Central memory CD4-positive, alpha-beta T cell (primary cell): ENCODE results near the gene GRN.
"Not testable (repeated sequence)": the region's sequence is repeated elsewhere in the genome, so short reads cannot be mapped to it uniquely, and the experiment has no call there.

Experiments
- DNase-seq: peaks from one replicate; pipeline ENCODE4 v3.0.0; 2022

Gene GRN

GRCh38 chr17:44346064-44346844 is 1.2 kb downstream of the GRN start:
- no peak for DNase-seq

GRCh38 chr17:44347206-44348055 is 2.3 kb downstream of the GRN start:
- not testable (repeated sequence) for DNase-seq

GRCh38 chr17:44348234-44348987 is 3.3 kb downstream of the GRN start:
- DNase-seq: no peak

- DNase-seq: no peak
Observed at GRCh38 chr17:44348988-44349364, 3.9 kb downstream of the GRN start.

- no peak for DNase-seq
Observed at GRCh38 chr17:44349553-44350070, 4.5 kb downstream of the GRN start.

GRCh38 chr17:44350733-44351226 is 5.7 kb downstream of the GRN start:
- DNase-seq: peak; percentile 59

- DNase-seq: no peak
Observed at GRCh38 chr17:44351464-44351863, 6.4 kb downstream of the GRN start.

- no peak for DNase-seq
Observed at GRCh38 chr17:44351961-44352827, 7.1 kb downstream of the GRN start.

- no peak for DNase-seq
Observed at GRCh38 chr17:44352828-44353671, 7.9 kb downstream of the GRN start.

GRCh38 chr17:44353672-44354331 is 8.7 kb downstream of the GRN start:
- DNase-seq: no peak

GRCh38 chr17:44354582-44355561 is 9.8 kb downstream of the GRN start:
- DNase-seq: peak; percentile 26

- no peak for DNase-seq
Observed at GRCh38 chr17:44355642-44356099, 10.6 kb downstream of the GRN start.

- no peak for DNase-seq
Observed at GRCh38 chr17:44356241-44356640, 11.1 kb downstream of the GRN start.

- DNase-seq: no peak
Observed at GRCh38 chr17:44358066-44358465, 13.0 kb downstream of the GRN start.

- DNase-seq: no peak
Observed at GRCh38 chr17:44359006-44359405, 13.9 kb downstream of the GRN start.

- no peak for DNase-seq
Observed at GRCh38 chr17:44359458-44360143, 14.5 kb downstream of the GRN start.

- DNase-seq: no peak
Observed at GRCh38 chr17:44360144-44360533, 15.0 kb downstream of the GRN start.

- DNase-seq: no peak
Observed at GRCh38 chr17:44360826-44361225, 15.7 kb downstream of the GRN start.
